Caco-2 (cell line): Measurements from ENCODE around the gene MRTFA. TPM values are rescaled to one million over a fixed set of nuclear protein-coding genes. Genes with fewer than 3 reads are reported as not detected.

Experiments used
- BruUV-seq: library from RNA; stranded (reverse); fragments of 400-500 nt; replicated peaks from 2 replicates; lab custom pipeline; 2021; lab: Mats Ljungman, UMichigan
- CTCF ChIA-PET: fragments of 300-600 bp; sonication (Branson Sonifier 250); formaldehyde crosslinking; loops from one replicate; lab custom pipeline; 2022; ENCODE audit warnings: antibody characterized with exemption; lab: Charles Lee
- POLR2A ChIA-PET: fragments of 300-600 bp; sonication (Branson Sonifier 250); formaldehyde crosslinking; loops from one replicate; lab custom pipeline; 2022; ENCODE audit warnings: antibody characterized with exemption; lab: Charles Lee
- DNase-seq, 2 experiments: peaks; one replicate each; pipeline versions ENCODE4 v3.0.0 to v3.0.0-alpha.2; 2020 to 2022
- H3K27me3 ChIP-seq: replicated peaks from 2 replicates; pipeline ENCODE4 v1.6.0; 2011; ENCODE audit warnings: low read length; ENCODE audit not compliant: control insufficient read depth, insufficient read depth
- H3K36me3 ChIP-seq: 2 replicates; pipeline ENCODE4 v1.5.1; 2011; ENCODE audit warnings: low read length; ENCODE audit not compliant: control insufficient read depth, insufficient read depth
- H3K4me1 ChIP-seq: fragments of 250-450 bp; sonication (Bioruptor Pico); 2 replicates; pipeline ENCODE4 v1.5.1; 2020; ENCODE audit warnings: mild to moderate bottlenecking
- H3K4me3 ChIP-seq: 2 replicates; pipeline ENCODE4 v1.5.1; 2011; ENCODE audit warnings: low read depth, mild to moderate bottlenecking, control low read depth, low read length
- H3K9me3 ChIP-seq: fragments of 250-450 bp; sonication (Bioruptor Pico); 2 replicates; pipeline ENCODE4 v1.5.1; 2020; ENCODE audit warnings: mild to moderate bottlenecking, moderate library complexity
- H3K27ac Mint-ChIP-seq: one replicate; pipeline ENCODE4 v1.8.0; 2022; ENCODE audit warnings: mixed read lengths; ENCODE audit not compliant: unreplicated experiment
- H3K27me3 Mint-ChIP-seq: one replicate; pipeline ENCODE4 v1.8.0; 2022; ENCODE audit warnings: mixed read lengths; ENCODE audit not compliant: insufficient read depth, unreplicated experiment
- H3K36me3 Mint-ChIP-seq: one replicate; pipeline ENCODE4 v1.8.0; 2022; ENCODE audit warnings: mild to moderate bottlenecking, mixed read lengths; ENCODE audit not compliant: insufficient read depth, unreplicated experiment
- H3K4me1 Mint-ChIP-seq: one replicate; pipeline ENCODE4 v1.8.0; 2022; ENCODE audit warnings: low read depth, mixed read lengths; ENCODE audit not compliant: unreplicated experiment
- H3K4me3 Mint-ChIP-seq: one replicate; pipeline ENCODE4 v1.8.0; 2022; ENCODE audit warnings: mild to moderate bottlenecking, moderate library complexity, mixed read lengths; ENCODE audit not compliant: unreplicated experiment
- H3K9me3 Mint-ChIP-seq: one replicate; pipeline ENCODE4 v1.8.0; 2022; ENCODE audit warnings: mixed read lengths; ENCODE audit not compliant: unreplicated experiment
- intact Hi-C: fragments of 100-400 bp; cut with micrococcal nuclease; formaldehyde crosslinking; loops from one replicate; pipeline ENCODE4 v1.10.0; 2022; ENCODE audit not compliant: unreplicated experiment
- total RNA-seq: library from RNA; stranded (reverse); gene quantifications from 2 replicates; pipeline ENCODE4 v1.2.3, GENCODE V29; 2022
- TF ChIP-seq, protein P1 (sequence below), 2 experiments: fragments of 200-600 bp in 1 of 2; IDR thresholded peaks; 1 replicate in 1 of 2; 2 replicates in 1 of 2; pipeline versions ENCODE4 v1.5.1 to v1.8.0; 2011 to 2022; ENCODE audit warnings: antibody characterized with exemption in 1 of 2, control low read depth in 1 of 2, inconsistent platforms in 1 of 2, low read depth in 1 of 2, low read length in 1 of 2, mild to moderate bottlenecking in 1 of 2, moderate library complexity in 1 of 2; ENCODE audit not compliant: insufficient read depth in 1 of 2, severe bottlenecking in 1 of 2, unreplicated experiment in 1 of 2

The MRTFA gene
- total RNA-seq, 1 experiment from 2014 or later = 38.7 TPM

DNA sequence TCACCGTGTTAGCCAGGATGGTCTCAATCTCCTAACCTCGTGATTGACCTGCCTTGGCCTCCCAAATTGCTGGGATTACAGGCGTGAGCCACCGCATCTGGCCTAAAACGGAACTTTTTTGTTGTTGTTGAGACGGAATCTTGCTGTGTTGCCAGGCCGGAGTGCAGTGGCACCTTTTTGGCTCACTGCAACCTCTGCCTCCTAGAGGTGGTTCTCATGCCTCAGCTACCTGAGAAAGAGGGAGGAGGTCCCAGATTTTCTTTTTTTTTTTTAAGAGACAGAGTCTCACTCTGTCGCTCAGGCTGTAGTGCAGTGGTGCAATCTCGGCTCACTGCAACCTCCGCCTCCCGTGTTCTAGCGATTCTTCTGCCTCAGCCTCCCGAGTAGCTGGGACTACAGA is 34.9 kb upstream of the MRTFA start:
- ChIA-PET CTCF (interaction anchor here (0.7 to 1.2 kb wide), 2 partner anchors 12 to 17 kb away, joined by 3 to 8 read pairs; no protein-coding TSS in a partner anchor), POLR2A (no interaction called here)
- DNase-seq = no peak
- peaks cover 6% of the 10 kb centered on the region for H3K36me3 Mint-ChIP-seq
- H3K4me1 ChIP-seq = no peaks in the 10 kb centered on the region
- TF ChIP-seq, protein P1, sequence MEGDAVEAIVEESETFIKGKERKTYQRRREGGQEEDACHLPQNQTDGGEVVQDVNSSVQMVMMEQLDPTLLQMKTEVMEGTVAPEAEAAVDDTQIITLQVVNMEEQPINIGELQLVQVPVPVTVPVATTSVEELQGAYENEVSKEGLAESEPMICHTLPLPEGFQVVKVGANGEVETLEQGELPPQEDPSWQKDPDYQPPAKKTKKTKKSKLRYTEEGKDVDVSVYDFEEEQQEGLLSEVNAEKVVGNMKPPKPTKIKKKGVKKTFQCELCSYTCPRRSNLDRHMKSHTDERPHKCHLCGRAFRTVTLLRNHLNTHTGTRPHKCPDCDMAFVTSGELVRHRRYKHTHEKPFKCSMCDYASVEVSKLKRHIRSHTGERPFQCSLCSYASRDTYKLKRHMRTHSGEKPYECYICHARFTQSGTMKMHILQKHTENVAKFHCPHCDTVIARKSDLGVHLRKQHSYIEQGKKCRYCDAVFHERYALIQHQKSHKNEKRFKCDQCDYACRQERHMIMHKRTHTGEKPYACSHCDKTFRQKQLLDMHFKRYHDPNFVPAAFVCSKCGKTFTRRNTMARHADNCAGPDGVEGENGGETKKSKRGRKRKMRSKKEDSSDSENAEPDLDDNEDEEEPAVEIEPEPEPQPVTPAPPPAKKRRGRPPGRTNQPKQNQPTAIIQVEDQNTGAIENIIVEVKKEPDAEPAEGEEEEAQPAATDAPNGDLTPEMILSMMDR (IDR thresholded peaks at IDR 0.05; ENCODE audit: insufficient read depth in 1 of 2, low read depth in 1 of 2, low read length in 1 of 2, severe bottlenecking in 1 of 2, unreplicated experiment in 1 of 2) = no peak
- intact Hi-C loops = no loop called here
- no peak overlapping the region for H3K27ac Mint-ChIP-seq
- H3K4me1 Mint-ChIP-seq = peaks cover 6% of the 10 kb centered on the region
- no peaks in the 10 kb centered on the region for H3K36me3 ChIP-seq
- H3K9me3 Mint-ChIP-seq = no peaks in the 10 kb centered on the region
- H3K4me3 Mint-ChIP-seq = no peak overlapping the region
- BruUV-seq = no TSS peak
- H3K27me3 ChIP-seq = no peaks in the 10 kb centered on the region
- H3K27me3 Mint-ChIP-seq = no peaks in the 10 kb centered on the region
- no peaks in the 10 kb centered on the region for H3K9me3 ChIP-seq
- no peak overlapping the region for H3K4me3 ChIP-seq

DNA sequence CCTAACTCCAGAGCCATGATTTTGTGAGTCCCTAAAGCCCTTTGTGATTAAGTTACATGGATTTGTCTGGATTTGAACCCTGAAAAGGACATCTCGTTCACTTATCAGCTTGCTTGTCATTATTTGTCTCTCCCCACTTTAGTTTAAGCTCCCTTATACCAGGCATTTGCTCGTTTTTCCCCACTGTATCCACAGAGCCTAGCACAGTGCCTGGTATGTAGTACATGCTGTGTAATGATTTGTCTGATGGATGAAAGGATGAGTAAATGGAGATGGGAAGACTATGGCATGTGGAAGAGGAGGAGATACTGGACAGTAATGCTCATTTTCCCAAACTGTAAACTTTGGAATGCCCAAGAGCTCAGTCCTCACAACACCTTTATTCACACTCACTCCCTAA is 33.5 kb upstream of the MRTFA start:
- POLR2A ChIA-PET = interaction anchor here (1.1 kb wide), 1 partner anchor 18 kb away, joined by 4 read pairs; no protein-coding TSS in a partner anchor
- no TSS peak for BruUV-seq

DNA sequence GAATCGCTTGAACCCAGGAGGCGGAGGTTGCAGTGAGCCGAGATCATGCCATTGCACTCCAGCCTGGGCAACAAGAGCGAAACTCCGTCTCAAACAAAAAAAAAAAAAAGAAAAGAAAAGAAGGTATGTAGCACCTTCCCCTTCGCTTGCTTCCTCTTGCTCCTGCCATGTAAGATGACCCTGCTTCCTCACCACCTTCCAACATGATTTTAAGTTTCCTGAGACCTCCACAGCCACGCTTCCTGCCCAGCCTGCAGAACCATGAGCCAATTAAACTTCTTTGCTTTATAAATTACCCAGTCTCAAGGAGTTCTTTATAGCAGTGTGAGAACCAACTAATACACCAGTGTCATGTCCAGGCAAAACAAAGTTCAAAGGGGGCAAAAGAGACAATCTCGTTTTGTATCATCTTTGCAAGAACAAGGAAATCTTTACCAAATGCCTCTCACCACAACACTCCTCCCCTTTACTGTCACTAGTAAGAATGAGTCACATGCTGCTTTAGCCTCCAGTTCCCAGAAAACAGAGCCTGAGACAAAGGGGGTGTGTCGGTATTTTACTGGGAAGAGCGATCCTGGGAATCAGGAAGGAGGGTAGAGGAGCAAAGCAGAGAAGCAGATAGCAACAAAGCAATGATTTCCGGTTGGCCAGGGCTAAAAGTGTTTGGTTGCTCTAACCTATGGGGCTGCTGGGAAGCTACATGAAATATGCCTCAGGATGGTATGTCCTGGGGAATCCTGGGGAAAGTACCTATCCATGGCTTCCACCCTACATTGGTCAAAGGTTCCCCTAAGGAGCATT is 32.3 kb upstream of the MRTFA start:
- peaks cover 6% of the 10 kb centered on the region for H3K36me3 Mint-ChIP-seq
- ChIA-PET CTCF (interaction anchor here (1.2 kb wide), 1 partner anchor 14 kb away, joined by 3 read pairs; no protein-coding TSS in a partner anchor), POLR2A (no interaction called here)
- no peak overlapping the region for H3K4me3 ChIP-seq
- H3K4me3 Mint-ChIP-seq = no peak overlapping the region
- TF ChIP-seq, protein P1 (IDR thresholded peaks at IDR 0.05; ENCODE audit: insufficient read depth in 1 of 2, low read depth in 1 of 2, low read length in 1 of 2, severe bottlenecking in 1 of 2, unreplicated experiment in 1 of 2) = no peak
- H3K36me3 ChIP-seq = no peaks in the 10 kb centered on the region
- H3K9me3 Mint-ChIP-seq = no peaks in the 10 kb centered on the region
- intact Hi-C loops = no loop called here
- H3K4me1 ChIP-seq = no peaks in the 10 kb centered on the region
- H3K27ac Mint-ChIP-seq = no peak overlapping the region
- no peaks in the 10 kb centered on the region for H3K27me3 ChIP-seq
- peaks cover 6% of the 10 kb centered on the region for H3K4me1 Mint-ChIP-seq
- DNase-seq = no peak
- H3K9me3 ChIP-seq = no peaks in the 10 kb centered on the region
- no peaks in the 10 kb centered on the region for H3K27me3 Mint-ChIP-seq
- no TSS peak for BruUV-seq

More for the DNA sequence above, 33.5 kb upstream of the MRTFA start:
- no peaks in the 10 kb centered on the region for H3K36me3 ChIP-seq
- TF ChIP-seq, protein P1 (IDR thresholded peaks at IDR 0.05; ENCODE audit: insufficient read depth in 1 of 2, low read depth in 1 of 2, low read length in 1 of 2, severe bottlenecking in 1 of 2, unreplicated experiment in 1 of 2) = no peak
- H3K36me3 Mint-ChIP-seq = peaks cover 6% of the 10 kb centered on the region
- no peaks in the 10 kb centered on the region for H3K9me3 ChIP-seq
- intact Hi-C loops = no loop called here
- no peaks in the 10 kb centered on the region for H3K27me3 ChIP-seq
- DNase-seq = no peak
- H3K9me3 Mint-ChIP-seq = no peaks in the 10 kb centered on the region
- H3K4me1 Mint-ChIP-seq = peaks cover 6% of the 10 kb centered on the region
- H3K27ac Mint-ChIP-seq = no peak overlapping the region
- H3K4me1 ChIP-seq = no peaks in the 10 kb centered on the region
- CTCF ChIA-PET = no interaction called here
- H3K27me3 Mint-ChIP-seq = no peaks in the 10 kb centered on the region
- no peak overlapping the region for H3K4me3 Mint-ChIP-seq
- no peak overlapping the region for H3K4me3 ChIP-seq
